Measurements from ENCODE around the gene SLC2A2. TPM values are rescaled to one million over a fixed set of nuclear protein-coding genes. Genes with fewer than 3 reads are reported as not detected.

SLC2A2 gene
- not detected in 2 replicates for total RNA-seq

DNA sequence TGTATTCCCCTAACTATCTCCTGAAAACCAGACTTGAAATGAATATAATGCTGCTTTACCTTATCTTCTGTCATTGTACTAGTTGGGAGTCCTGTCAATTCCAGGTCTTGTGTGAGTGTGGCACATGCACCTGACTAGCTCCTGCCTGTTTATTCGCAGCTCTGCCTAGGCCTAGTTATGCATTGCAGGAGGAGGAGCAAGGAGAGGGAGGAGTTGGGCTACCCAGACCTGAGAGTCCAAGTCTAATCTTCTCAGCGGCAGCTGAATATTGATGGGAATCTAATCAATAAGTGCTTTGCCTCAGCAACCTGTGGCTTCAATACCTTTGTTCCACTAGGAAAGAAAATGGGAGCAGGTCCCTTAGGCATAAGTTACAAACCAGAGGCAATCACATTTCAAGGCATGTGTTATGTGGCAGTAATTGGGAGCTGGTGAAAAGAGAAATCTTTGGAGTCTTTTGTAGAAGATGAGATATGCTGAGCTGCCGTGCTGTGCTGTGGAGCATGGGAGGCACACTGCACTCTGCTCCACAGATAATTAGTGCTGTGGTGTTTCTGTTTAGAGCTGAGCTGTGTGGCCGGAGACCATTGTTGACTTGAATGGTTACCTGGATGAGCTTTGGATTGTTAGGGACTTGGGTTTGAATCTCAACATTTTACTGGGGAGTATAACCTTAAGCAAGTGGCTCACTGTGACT, at the start of gene SLC2A2:
Gene SLC2A2, minus strand, starts transcription at position 124 of the 697 bp plus-strand sequence. Its CDS starts 50 bp downstream, at position 74.

Other genes with a start within 250 kb of the SLC2A2 start
- gene RPL22L1, start 156.5 kb downstream of the SLC2A2 start, total RNA-seq = 80.9 and 116 TPM in 2 replicates
- gene EIF5A2, start 118.1 kb downstream of the SLC2A2 start, total RNA-seq = 10.4 and 27.4 TPM in 2 replicates

Measured in smooth muscle cell of the umbilical artery (primary cell).